Dedifferentiated amniotic fluid mesenchymal stem cell (primary cell): ENCODE measurements around the gene MAOA.
A peak's percentile ranks its signal among the peaks of the same experiment; 100 is the strongest.
"Not testable (repeated sequence)": the region's sequence is repeated elsewhere in the genome, so short reads cannot be mapped to it uniquely, and the experiment has no call there.

ENCODE experiments used
- DNase-seq: peaks from one replicate; pipeline ENCODE4 v3.0.0-alpha.2; 2016; ENCODE audit errors: extremely low spot score

MAOA gene

GRCh38 chrX:43656005-43656494, at the start of gene MAOA:
TSS of gene MAOA (plus strand) at chrX:43656299. CDS start at chrX:43656342, 43 bp downstream.
- DNase-seq, result no peak

GRCh38 chrX:43612400-43612799, 43.7 kb upstream of the MAOA start:
- DNase-seq, result no peak

- DNase-seq, result no peak
These were observed 40.4 kb upstream of the MAOA start for GRCh38 chrX:43615660-43616059.

GRCh38 chrX:43618366-43619205, 37.5 kb upstream of the MAOA start:
- no peak for DNase-seq

GRCh38 chrX:43619861-43620260, 36.2 kb upstream of the MAOA start:
- not testable (repeated sequence) for DNase-seq

GRCh38 chrX:43627147-43627546, 29.0 kb upstream of the MAOA start:
- DNase-seq, result no peak

GRCh38 chrX:43627669-43628068, 28.4 kb upstream of the MAOA start:
- DNase-seq, result no peak

GRCh38 chrX:43629229-43629628, 26.9 kb upstream of the MAOA start:
- DNase-seq, result no peak

GRCh38 chrX:43631841-43632240, 24.3 kb upstream of the MAOA start:
- no peak for DNase-seq

- DNase-seq, result no peak
These were observed 23.0 kb upstream of the MAOA start for GRCh38 chrX:43633081-43633480.

GRCh38 chrX:43633757-43634156, 22.3 kb upstream of the MAOA start:
- DNase-seq, result no peak

GRCh38 chrX:43640482-43640881, 15.6 kb upstream of the MAOA start:
- no peak for DNase-seq

- no peak for DNase-seq
These were observed 14.4 kb upstream of the MAOA start for GRCh38 chrX:43641691-43642090.

- no peak for DNase-seq
These were observed 12.9 kb upstream of the MAOA start for GRCh38 chrX:43643201-43643600.

GRCh38 chrX:43643662-43644061, 12.4 kb upstream of the MAOA start:
- DNase-seq, result no peak

- peak; percentile 86 for DNase-seq
These were observed 11.9 kb upstream of the MAOA start for GRCh38 chrX:43644124-43644701.

GRCh38 chrX:43646800-43647199, 9.3 kb upstream of the MAOA start:
- DNase-seq, result no peak

GRCh38 chrX:43654431-43655150, 1.5 kb upstream of the MAOA start:
- peak; percentile 85 for DNase-seq

- DNase-seq, result peak; percentile 26
These were observed 721 bp upstream of the MAOA start for GRCh38 chrX:43655151-43656004.

- DNase-seq, result no peak
These were observed 1.6 kb downstream of the MAOA start for GRCh38 chrX:43657671-43658070.

GRCh38 chrX:43661521-43662240, 5.6 kb downstream of the MAOA start:
- no peak for DNase-seq
